SW 1271 (cell line): ENCODE measurements around the gene ARHGAP15.

Experiments
- DNase-seq, 2 experiments: peaks; one replicate each; lab custom pipeline; 2025; lab: John Stamatoyannopoulos, UW

ARHGAP15 gene

DNA sequence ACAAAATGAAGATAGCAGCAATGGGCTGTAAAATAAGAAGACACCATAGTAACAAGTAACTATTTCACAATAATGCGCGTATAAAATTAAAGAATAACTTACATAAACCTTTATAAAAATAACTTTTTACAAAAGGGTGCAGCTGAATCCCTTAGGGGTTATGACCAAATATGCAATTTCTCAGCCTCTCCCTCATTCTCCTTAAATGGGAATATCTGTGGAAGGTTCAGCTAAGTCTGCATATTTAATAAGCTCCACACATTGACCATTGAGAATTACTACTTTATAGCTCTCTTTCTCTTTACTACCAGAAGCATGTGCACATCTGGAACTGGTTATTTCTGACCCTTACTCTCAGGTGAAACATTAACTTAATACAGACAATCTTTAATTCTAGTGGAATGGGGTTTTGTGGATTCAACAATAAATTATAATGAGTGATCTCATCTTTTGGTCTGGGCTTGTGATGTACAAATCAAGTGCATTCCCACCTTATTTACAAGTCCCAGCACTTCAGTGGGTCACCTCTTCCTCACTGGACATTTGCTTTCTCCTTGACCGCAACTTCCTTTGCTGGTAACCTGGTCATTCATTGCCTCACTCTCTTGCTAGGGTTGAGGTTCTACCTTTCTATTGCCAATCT lies 15.7 kb downstream of the ARHGAP15 start:
- DNase-seq: no peak

GRCh38 chr2:143146366-143146765 lies 17.1 kb downstream of the ARHGAP15 start:
- no peak for DNase-seq

- no peak for DNase-seq
Measured at GRCh38 chr2:143146815-143147530, 17.8 kb downstream of the ARHGAP15 start.

GRCh38 chr2:143148011-143148410 lies 18.8 kb downstream of the ARHGAP15 start:
- no peak for DNase-seq

GRCh38 chr2:143148757-143149156 lies 19.5 kb downstream of the ARHGAP15 start:
- no peak for DNase-seq

DNA sequence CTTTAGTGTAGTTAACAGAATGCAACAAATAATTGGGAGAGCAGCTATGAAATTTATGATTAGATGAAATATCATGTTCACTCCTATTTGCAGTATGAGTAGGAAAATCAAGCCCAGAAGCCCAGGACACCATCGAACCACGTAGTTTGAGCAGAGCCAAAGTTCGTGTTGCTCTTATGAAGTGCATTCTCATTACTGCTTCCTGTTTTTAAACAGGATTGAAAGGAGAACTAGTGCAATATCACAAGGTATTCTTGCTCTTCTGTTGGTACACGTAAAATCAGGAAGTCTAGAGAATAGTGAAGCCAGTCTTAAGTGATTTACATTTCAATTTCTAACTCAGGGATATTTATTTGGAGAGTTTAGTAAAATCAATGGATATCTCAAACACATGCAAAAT lies 21.1 kb downstream of the ARHGAP15 start:
- no peak for DNase-seq

DNA sequence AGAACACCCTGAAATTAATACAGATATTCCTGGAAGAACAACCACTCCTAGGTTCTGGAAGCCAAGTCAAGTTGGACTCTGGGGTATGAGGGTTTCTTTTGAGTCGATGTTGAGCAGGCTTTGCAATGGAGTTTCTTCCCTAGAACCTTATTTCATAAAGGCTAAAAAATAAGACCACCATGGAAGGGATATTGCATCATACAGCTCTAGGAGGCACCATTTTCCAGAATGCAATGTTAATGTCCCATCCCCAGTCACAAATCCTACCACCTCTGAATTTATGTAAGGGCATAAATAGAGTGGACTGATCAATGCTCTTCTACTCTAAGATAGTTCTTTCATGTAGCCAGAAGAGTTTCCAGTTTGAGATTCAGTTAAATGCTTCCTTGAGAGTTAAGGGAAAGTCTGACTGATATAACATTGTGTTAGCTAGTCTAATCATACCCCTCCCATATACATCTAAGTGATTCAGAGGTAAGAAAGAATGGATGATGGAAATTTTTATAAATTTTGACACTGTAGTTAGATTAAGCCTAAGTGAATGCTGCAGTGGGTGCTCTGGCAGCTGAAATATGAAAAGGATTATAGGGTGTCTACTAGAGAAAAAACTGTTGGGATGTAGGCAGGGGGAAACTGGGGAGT lies 22.0 kb downstream of the ARHGAP15 start:
- no peak for DNase-seq

DNA sequence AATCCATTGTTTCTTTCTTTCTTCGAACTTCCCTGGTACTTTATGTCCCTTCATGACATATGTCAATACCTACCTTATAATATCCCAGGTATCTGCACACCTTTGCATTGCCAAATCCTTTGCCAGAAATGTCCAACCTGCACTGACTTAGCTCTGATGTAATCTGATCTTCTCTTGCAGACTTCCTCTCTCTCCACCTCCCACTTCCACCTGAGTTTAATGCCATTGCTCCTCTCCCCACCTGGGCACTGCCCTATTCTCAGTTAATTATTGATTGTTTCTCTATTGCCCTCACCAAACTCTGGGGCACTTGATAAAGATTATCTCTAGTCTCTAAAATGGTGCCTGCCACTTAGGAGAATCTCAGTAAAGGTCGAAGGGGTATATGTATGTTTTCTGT lies 23.0 kb downstream of the ARHGAP15 start:
- DNase-seq: no peak

- no peak for DNase-seq
Measured at GRCh38 chr2:143152637-143153036, 23.4 kb downstream of the ARHGAP15 start.

GRCh38 chr2:143155661-143156060 lies 26.4 kb downstream of the ARHGAP15 start:
- DNase-seq: no peak

- DNase-seq: no peak
Measured at GRCh38 chr2:143157001-143157400, 27.8 kb downstream of the ARHGAP15 start.

DNA sequence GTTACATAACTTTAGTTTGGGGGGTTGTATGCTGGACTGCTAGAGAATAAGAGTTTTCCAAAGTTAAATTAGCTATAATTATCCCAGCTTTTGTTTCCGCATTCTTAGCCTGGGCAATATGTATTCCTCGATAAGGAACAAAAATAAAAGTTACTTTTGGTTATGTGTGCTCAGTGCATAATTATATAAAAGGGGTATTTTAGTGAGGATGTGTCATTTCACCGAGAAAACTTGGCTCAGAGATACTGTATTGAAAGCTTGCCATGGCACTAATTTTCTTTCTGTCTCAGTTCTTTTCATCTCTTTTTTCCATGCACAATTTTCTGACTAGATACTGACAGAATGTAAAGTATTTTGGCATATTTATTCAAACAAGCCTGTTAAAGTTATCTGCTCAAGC lies 28.2 kb downstream of the ARHGAP15 start:
- no peak for DNase-seq

DNA sequence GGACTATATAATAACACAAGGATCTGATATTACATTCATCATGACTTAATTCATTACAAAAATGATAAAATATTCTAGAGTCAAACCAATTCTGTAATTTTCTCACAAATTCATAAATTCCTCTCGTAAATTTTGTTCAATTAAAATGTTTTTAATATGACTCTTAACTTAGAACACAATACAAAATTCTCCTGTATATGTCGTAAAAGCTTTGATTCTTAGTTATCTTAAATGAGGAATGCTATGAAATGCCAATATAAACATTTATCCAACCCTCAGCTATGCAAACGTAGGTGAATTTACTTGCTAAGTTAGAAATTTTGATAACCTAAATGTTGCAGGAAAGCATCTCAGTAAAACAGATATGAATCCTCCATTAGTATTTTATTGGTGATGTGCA lies 28.9 kb downstream of the ARHGAP15 start:
- no peak for DNase-seq

DNA sequence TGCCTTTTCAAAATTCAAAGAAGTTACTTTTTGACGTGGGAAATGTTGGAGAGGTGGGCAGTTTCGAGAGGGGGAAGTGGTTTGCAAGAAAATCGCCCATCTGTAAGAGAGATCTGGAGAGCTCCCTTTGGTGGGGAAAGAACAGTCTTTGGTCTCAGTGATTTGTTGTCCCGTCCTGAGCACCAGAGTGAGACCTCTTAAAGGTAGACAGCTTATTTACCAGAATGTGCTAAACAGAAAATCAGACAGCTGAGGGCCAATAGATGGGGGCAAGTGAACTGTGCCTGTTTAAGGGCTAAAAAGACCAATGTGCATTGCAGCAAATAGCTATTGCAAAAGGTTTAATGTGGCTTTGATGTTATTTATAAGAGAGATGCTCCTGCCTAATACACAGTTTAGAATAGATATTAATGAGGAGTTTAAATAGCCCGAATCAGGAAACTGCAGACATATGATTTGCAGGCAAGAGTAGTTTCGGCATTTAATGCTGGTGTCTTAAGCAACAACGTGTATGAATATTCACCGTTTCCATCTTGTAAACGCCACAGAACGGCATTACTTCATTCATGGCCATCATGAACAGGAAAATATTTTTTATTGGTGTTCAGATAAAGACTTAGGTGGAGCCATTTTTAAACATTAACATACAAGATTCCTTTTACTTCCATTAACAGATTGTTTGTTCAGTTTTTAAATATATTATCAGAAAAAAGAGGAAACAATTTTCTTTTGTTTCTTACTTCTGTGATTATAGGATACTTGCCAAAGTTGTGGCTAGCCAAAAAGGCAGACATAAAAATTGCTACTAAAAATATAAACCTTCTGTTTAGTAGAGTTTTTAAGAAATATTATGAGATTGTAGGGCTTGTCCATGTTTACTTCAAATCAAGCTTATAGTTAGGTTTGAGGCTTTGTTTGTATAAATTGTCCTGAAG lies 29.6 kb downstream of the ARHGAP15 start:
- no peak for DNase-seq

DNA sequence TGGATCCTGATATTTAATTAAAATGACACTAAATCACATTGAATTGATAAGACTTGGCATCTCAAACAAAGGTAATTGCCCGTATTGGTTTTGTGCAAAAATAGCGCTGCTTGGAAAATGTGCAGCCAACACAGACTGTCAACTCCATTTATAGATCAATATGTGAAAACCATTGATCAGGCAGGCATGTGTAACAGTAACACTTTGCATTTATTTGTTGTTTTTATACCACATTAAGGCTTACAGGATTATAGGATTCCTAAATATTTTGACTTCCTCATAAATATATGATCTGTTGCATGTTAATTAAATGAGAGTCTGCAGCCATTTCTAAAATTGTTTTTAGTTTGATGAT lies 30.2 kb downstream of the ARHGAP15 start:
- no peak for DNase-seq

- no peak for DNase-seq
Measured at GRCh38 chr2:143160732-143161707, 31.8 kb downstream of the ARHGAP15 start.

- DNase-seq: peak in 1 of 2 experiments; percentile 44
Measured at GRCh38 chr2:143162123-143162837, 33.1 kb downstream of the ARHGAP15 start.

GRCh38 chr2:143162997-143163396 lies 33.8 kb downstream of the ARHGAP15 start:
- DNase-seq: no peak

- no peak for DNase-seq
Measured at GRCh38 chr2:143163499-143163898, 34.3 kb downstream of the ARHGAP15 start.

DNA sequence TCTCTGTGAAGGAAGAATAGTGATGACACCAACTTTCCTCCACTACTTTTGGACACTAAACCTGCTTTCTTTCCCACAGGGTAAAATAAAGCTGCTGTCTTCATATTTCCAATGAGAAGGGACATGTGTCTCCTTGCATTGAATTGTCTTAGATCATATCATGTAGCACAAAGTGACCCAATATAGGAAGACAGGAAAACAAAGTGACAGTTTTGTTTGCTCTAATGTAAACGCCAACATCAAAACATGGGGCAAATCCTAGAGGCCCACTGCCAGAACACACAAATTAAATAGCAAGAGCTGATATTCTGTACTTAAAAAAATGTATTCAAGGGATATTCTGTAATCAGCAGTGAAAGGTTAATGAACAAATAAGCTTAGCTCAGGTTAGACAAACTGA lies 36.1 kb downstream of the ARHGAP15 start:
- DNase-seq: no peak
